B cell (primary cell): ENCODE results near the gene UBXN7. TPM values are rescaled to one million over a fixed set of nuclear protein-coding genes. Genes with fewer than 3 reads are reported as not detected.

Experiments
- polyA plus RNA-seq: library from polyadenylated mRNA; depleted of rRNA; stranded (reverse); fragments of >200 nt; gene quantifications from 2 replicates; pipeline ENCODE4 v1.2.3, GENCODE V29; 2012
- small RNA-seq: library from RNA; depleted of rRNA; stranded (forward); fragments of <200 nt; gene quantifications from one replicate; pipeline ENCODE3, GENCODE V24; 2012; ENCODE audit warnings: low replicate concordance, low read depth; ENCODE audit not compliant: insufficient read length
- total RNA-seq, 2 donors: library from RNA; stranded (reverse); fragments of 120-200 nt in 1 of 2; gene quantifications; 1 replicate in 1 of 2; 2 replicates in 1 of 2; pipeline versions ENCODE4 v1.2.3 to v1.2.4, GENCODE V29; 2013 to 2022

Gene UBXN7
- total and polyA plus RNA-seq, 2 donors (not counting 1 experiment from before 2014, with no cell fraction given): 7.4 to 107 TPM

Small RNA genes within 50 kb of the gene (small RNA-seq; reads per million reads assigned to genes)
- gene AC069257.2: not detected
- not detected for gene AC083822.1
- not detected for gene AC117490.1
- not detected for gene RN7SL434P
- not detected for gene RN7SL738P
- not detected for gene RNU6-1279P
- not detected for gene RNU6-910P

Other genes with a start within 250 kb of the UBXN7 start
- 0.73 and 0.91 TPM in 2 replicates for gene ZDHHC19, start 221.0 kb downstream of the UBXN7 start, total RNA-seq
- gene ZDHHC19, start 221.0 kb downstream of the UBXN7 start, polyA plus RNA-seq: 2.9 and 6.0 TPM in 2 replicates
- gene SLC51A, start 215.9 kb downstream of the UBXN7 start, total RNA-seq: not detected in 2 replicates
- not detected in 2 replicates for gene SLC51A, start 215.9 kb downstream of the UBXN7 start, polyA plus RNA-seq
- 59.9 and 61.2 TPM in 2 replicates for gene PCYT1A, start 144.7 kb downstream of the UBXN7 start, total RNA-seq
- 56.6 and 78.3 TPM in 2 replicates for gene PCYT1A, start 144.7 kb downstream of the UBXN7 start, polyA plus RNA-seq
- 5.6 and 6.5 TPM in 2 replicates for gene DYNLT2B, start 114.2 kb downstream of the UBXN7 start, total RNA-seq
- 5.2 and 8.8 TPM in 2 replicates for gene DYNLT2B, start 114.2 kb downstream of the UBXN7 start, polyA plus RNA-seq
- not detected in 2 replicates for gene TM4SF19, start 94.0 kb downstream of the UBXN7 start, total RNA-seq
- not detected in 2 replicates for gene TM4SF19, start 94.0 kb downstream of the UBXN7 start, polyA plus RNA-seq
- gene RNF168, start 71.3 kb upstream of the UBXN7 start, total RNA-seq: 42.4 and 42.7 TPM in 2 replicates
- gene RNF168, start 71.3 kb upstream of the UBXN7 start, polyA plus RNA-seq: 3.4 and 3.6 TPM in 2 replicates
- not detected in 2 replicates for gene SMCO1, start 82.9 kb upstream of the UBXN7 start, total RNA-seq
- gene SMCO1, start 82.9 kb upstream of the UBXN7 start, polyA plus RNA-seq: not detected in 2 replicates
- gene WDR53, start 136.1 kb upstream of the UBXN7 start, total RNA-seq: 18.2 and 21.0 TPM in 2 replicates
- 8.2 and 8.4 TPM in 2 replicates for gene WDR53, start 136.1 kb upstream of the UBXN7 start, polyA plus RNA-seq
- gene FBXO45, start 136.2 kb upstream of the UBXN7 start, total RNA-seq: 4.7 and 5.2 TPM in 2 replicates
- 0.98 and 1.4 TPM in 2 replicates for gene FBXO45, start 136.2 kb upstream of the UBXN7 start, polyA plus RNA-seq
- gene NRROS, start 207.3 kb upstream of the UBXN7 start, total RNA-seq: 85.9 and 87.9 TPM in 2 replicates
- gene NRROS, start 207.3 kb upstream of the UBXN7 start, polyA plus RNA-seq: 40.1 and 50.3 TPM in 2 replicates